DMS 273 treated with DMSO at 0.1 percent for 48 hours (cell line): ENCODE measurements around the gene CMTM3.
A peak's percentile ranks its signal among the peaks of the same experiment; 100 is the strongest.
"Not testable (repeated sequence)": the region's sequence is repeated elsewhere in the genome, so short reads cannot be mapped to it uniquely, and the experiment has no call there.

Source experiments
- DNase-seq: peaks from one replicate; lab custom pipeline; 2025; lab: John Stamatoyannopoulos, UW

The CMTM3 gene

DNA sequence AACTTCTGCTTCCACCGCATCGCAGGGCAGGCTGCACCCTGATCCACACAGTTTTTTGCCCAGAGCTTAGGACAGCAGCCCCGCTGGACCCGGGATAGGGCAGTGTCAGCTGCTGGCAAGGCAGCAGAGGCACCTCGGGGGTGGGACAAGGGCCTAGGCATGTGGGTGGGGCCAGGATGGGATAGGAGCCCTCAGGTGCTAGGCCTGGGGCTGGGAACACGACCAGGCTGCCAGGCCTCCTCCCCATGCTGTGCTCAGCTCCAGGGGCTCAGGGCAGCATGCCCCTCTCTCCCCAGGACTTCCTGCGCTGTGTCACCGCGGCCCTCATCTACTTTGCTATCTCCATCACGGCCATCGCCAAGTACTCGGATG, 4.6 kb downstream of the CMTM3 start:
- no peak for DNase-seq

DNA sequence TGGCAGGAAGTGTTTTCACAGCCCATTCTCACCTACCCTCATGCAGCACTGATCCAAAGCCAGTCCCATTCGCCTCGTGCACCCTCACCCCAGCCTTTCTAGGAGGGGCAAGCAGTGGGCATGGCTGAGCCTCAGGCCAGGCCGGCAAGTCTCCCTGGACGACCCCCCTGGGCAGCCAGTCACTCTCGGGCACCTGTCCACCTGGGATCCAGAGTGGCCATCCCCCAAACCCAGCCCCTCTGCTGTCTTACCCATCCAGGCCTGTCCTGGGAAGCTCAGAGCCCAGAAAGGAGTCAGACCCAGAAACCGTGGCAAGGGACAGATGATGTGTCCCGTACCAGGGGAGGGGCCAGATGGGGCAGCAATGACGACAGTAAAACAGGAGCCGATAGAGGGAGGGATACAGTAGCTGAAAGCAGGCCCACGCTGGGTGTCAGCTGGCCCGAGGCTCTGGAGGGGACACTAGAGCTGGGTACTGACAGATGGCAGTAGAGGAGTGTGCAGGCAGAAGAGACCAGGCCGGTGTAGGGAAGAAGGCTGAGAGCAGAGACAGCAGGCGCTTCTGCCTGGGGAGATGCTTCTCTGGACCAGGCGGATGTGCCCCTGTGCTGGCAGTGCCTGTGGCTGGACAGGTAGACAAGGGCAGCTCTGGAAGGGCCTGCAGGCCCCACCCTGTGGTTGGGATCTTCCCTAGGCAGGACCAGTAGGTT, 5.8 kb downstream of the CMTM3 start:
- DNase-seq: peak; percentile 80

DNA sequence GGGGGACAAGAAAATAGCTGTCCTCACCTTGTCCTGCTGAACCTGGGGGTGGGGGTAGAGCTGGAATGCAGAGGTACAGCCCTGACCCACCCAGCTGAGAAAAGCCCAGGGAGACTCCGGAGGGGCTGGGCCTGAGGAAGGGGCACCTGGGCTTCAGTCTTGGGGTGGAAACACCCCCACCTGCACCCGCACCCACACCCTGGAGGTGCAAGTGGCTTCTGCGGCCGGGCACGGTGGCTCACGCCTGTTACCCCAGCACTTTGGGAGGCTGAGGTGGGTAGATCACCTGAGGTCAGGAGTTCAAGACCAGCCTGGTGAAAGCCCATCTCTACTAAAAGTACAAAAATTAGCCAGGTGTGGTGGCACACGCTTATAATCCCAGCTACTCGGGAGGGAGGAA, 7.4 kb downstream of the CMTM3 start:
- not testable (repeated sequence) for DNase-seq

DNA sequence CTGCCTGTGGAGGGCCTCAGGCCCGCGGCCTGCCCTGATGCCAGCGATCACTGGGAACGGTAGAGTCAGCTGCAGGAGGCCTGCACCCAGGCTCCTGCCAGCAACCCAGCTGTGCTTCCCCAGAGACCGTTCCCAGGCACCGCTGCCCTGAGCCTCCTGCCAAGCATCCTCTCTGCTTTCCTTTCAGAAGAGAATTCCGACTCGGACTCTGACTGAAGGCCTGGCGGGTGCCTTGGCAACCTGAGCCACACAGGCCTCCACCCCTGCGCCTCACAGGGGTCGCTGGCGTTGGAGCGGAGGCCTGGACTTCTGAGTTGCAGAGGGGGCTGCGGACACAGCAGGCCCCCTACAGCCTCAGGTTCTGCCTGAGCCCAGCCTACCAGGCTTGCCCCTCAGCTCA, 7.9 kb downstream of the CMTM3 start:
- DNase-seq: no peak

DNA sequence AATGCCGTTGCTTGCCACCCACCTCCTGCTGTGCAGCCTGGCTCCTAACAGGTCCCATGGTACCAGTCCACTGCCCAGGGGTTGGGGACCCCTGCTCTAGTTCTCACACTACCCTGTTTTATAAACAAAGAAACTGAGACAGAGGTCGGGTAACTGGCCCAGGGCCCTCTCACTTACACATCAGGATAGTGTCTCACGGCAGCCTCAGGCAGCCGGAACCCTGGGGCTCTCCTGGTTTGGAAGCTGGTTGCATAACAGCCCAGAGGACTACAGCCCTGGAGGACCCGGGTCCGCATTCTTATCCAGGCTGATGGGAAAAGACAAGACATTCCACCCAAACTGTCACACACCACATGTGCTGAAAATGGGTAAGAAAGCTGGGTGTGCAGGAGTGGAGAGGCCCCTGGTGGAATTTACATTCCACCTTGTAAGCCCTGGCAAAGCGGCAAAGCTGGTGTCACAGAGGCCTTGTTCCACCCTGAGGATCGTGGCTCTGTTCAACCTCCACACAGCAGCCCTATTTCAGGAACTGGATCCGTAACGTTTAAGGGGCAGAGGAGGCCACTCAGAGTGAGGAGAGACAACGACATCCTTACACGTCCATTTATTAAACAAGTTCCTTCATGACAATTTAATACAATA, 9.8 kb downstream of the CMTM3 start:
- DNase-seq: no peak

DNA sequence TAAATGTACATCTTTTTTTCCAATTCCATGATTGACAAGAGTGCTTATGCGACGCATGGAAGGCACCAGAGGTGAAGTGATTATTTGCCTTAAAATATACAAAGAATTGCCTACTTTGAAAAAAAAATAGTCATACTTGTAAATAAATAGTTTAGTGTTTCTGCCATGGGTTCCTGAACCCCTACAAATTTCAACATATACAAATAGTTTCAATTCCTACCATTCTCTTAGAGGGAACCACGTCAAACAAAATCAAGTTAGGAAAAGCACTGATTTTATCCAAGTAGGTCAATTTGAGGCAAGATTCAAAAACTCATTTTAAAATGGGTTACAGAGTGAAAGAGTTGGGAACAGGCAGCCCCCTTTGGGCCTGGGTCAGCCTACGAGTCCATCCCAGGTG, 11.7 kb downstream of the CMTM3 start:
- no peak for DNase-seq

DNA sequence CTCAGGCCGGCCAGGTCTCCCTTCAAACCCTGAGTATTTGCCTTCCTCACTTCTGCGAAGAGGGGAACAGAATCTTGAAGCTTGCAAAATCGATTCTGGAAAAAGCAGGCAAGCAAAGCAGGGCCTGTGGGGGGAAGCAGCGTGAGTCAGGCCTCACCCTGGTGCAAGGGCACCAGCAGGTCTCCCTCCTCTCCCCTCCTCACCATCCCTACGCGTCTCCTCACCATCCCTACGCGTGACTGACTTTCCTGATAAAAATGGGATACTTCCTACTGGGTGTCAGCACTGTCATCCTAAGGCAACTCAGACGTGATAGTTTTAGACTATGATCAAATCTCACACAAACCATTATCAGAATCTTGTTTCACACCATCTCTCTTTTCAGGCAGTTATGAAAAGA, 12.1 kb downstream of the CMTM3 start:
- DNase-seq: no peak

DNA sequence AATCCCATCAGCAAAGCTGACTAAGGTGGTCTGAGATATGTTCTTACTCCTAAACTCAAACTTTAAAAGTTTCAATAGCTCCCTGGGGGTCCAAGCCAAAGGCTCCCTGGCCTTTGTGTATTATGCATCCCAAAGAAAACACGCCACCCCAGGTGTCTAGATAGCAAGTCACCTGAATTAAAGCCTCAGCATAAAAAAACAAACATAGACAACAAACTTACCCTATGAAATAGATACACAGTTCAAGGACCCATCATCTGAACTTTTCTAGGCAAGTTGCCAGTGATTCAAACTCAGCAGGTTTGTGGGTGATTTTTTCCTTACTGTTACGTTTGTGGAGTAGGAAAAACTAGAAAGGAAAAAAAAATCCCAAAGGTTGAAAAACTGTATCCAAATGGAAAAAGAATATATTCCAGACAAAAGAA, 12.5 kb downstream of the CMTM3 start:
- DNase-seq: no peak

DNA sequence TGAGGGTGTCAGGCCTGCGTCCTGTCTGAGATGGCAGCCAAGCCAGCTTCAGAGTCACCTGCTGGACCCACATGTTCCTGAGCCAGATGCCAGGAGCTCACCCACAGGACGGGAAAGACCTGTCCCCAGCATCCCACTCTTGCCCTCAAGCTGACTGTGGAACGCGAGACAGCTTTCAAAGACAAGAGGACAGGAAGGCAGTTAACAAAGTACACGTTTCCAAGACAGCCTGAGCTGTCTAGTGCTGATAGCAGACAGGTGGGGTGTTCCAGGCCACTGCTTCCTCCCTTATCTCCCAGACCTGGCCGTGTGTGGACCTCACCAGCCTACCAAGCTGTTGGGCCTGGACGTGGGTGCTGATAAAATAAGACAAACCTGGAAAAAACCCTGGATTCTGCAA, 13.2 kb downstream of the CMTM3 start:
- no peak for DNase-seq

DNA sequence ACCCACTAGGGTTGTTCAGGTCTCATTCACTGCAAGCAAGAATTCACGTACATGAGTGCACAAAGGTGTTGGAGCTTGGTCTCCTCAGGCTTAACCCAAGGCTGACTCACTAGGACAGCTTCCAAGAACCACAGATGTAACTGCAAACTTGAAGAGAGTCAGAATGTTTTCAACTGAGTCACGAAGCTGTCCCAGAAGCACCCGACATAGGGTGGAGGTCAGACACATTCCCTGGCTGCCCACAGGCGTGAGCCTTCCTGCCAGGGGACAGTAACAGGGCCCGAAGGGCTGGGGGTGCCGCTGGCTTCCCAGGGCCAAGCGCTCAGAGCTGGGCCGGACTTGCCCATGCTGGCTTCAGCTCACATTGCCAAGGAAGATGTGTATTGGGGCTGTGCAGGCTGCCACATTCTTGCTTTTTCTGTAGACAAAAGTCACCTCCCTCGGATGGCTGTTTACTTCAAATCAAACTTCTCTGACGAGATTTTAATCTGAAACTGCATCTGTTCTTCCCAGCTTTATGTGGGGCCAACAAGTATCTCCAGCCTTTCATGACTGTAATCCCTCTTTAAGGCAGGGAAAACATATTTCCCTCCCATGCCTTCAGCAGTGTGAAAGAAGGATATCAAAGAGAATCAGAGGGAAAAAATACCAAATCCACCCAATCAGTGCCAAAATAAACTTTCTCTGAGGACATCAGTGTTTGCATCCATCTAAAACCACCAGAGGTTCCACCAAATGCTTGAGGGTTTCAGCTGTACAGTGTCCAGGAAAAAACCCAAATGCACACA, 14.3 kb downstream of the CMTM3 start:
- no peak for DNase-seq

DNA sequence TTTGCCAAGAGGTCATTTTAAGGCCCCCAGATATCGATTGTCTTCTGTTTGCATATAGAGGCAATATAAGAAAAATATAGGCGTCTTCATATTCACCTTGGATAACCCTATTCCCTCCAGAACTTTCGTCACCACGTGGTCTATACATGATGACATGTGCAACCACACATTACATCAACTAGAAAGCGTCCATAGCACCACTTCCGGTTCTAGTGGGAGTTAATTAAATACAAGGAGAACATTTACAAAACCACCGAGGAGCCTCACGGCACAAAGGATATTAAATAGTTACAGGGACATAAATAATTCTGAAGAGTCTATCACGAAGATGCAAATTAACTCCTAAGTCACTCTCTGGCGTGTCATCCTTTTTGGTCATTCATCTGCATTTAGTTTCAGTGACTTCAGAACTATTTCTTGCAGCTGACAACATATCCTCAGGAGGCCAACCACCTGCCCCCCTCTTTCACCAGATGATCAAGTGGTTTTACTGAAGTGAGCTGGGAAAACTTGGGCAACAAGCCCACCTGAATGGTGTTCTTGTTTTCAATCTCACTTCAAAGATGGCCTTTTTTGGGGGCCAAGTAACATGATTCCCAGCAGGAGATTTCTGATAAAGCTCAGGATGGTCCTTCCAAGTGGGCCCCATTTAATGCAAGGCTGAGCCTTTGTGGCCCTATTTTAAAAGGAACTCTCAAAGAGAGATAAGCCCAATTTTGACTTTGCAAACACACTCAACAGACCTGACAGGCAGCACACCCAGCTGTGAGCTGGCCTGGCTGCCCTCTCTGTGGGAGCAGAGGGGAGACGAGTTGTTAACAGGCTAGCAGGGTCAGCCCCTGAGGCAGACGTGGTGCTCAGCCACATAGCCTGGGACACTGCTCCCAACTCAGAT, 15.3 kb downstream of the CMTM3 start:
- no peak for DNase-seq

DNA sequence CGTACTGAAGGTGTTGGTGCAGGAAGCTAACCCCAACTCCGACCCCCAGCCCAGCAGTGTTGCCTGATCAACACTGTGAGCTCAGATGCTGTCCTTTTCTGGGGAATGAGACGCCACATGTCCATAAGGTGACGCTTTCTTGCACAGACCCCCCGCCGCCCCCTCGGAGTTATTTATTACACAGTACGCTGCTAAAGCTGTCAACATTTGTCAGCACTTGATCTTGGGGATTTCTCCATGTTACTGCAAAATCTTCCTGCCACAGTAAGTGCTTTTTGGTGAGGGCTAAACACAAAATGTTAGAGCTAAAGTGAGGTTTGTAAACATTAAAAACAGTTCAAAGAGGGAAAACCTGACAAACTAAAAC, 15.9 kb downstream of the CMTM3 start:
- DNase-seq: no peak

DNA sequence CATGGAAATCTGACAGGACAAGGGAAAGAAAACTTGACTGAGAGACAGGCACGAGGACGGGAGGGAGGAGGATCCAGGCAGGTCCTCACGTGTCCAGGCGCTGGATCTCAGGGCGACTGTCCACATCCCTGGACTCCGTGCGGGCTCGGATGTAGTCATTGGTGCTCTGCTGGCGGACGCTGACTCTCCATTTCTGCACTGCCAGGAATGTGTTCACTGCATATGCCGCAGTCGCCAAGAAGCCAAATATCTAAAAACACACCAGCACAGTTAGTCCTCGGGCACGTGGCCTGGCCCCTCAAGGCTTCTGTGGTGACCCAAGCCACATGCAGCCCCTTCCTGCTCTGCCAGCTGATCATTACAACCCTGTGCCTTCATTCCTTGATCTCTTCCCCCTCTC, 17.5 kb downstream of the CMTM3 start:
- no peak for DNase-seq

DNA sequence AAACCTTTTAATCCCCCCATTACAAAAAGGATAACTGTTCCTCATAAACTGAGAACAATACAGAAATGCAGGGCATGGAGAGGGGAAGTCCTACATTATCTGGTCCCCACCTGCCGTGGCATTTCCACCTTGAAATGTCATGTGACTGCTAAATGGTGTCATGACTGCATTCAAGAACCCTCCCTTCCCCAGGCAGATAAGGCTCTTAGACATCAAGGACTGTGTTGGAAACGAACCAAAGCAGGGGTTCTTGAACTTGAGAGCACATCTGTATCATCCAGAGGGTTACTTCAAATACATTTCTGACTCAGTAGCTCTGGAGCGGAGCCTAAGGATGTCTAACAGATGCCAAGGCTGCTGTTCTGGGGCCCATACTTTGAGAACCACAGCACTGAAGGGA, 18.4 kb downstream of the CMTM3 start:
- no peak for DNase-seq

DNA sequence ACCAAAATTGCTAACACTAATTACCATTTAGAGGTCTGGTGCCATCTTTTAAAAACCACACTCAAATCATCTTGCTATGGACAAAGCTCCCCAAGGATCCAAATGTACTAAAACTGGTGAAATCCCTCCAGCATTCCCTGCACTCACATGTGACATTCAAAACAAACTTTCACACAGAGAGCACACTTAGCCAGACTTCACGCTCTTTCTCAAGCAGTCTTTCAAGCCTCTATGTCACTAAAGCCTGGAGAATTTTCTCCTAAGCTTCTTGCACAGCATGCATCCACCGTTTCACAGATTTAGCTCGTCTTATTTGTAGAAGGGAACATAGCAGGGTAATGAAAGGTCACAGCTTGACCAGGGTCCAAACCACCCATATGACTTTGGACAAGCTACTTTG, 19.3 kb downstream of the CMTM3 start:
- no peak for DNase-seq

DNA sequence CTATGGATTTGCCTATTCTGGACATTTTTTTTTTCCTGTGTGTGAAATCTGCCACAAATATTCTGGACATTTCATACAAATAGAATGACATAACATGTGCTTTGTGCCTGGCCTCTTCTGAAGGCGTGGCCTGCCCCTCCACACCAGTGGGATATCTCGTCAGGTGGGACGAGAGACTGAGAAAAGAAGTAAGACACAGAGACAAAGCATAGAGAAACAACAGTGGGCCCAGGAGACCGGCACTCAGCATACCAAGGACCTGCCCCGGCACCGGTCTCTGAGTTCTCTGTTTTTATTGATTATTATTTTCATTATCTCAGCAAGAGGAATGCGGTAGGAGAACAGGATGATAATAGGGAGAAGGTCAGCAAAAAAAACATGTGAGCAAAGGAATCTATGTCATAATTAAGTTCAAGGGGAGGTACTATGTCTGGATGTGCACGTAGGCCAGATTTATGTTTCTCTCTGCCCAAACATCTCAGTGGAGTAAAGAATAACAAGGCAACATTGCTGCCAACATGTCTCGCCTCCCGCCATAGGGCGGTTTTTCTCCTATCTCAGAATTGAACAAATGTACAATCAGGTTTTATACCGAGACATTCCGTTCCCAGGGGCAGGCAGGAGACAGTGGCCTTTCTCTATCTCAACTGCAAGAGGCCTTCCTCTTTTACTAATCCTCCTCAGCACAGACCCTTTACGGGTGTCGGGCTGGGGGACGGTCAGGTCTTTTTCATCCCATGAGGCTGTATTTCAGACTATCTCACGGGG, 23.3 kb downstream of the CMTM3 start:
- DNase-seq: not testable (repeated sequence)

DNA sequence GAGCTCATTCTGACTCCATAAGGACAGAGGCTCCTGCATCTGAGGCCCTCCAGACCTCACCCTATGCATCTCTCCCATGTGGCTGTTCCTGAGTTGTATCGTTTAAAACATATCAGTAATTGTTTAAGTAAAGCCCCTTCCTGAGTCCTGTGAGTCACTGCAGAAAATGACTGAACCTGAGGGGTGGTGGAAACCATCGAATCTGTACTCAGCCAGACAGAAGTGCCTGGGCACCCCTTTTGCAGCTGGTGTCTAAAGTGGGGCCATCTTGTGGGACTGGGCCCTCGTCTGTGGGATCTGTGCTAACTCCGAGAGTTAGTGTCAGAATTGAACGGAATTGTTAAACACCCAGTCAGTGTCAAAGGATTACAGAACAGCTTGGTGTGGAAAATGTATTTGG, 25.4 kb downstream of the CMTM3 start:
- no peak for DNase-seq

DNA sequence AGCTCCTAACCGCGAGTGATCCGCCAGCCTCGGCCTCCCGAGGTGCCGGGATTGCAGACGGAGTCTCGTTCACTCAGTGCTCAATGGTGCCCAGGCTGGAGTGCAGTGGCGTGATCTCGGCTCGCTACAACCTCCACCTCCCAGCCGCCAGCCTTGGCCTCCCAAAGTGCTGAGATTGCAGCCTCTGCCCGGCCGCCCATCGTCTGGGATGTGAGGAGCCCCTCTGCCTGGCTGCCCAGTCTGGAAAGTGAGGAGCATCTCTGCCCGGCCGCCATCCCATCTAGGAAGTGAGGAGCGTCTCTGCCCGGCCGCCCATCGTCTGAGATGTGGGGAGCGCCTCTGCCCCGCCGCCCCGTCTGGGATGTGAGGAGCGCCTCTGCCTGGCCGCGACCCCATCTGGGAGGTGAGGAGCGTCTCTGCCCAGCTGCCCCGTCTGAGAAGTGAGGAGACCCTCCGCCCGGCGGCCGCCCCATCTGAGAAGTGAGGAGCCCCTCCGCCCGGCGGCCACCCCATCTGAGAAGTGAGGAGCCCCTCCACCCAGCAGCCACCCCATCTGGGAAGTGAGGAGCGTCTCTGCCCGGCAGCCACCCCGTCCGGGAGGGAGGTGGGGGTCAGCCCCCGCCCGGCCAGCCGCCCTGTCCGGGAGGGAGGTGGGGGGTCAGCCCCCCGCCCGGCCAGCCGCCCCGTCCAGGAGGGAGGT, 26.2 kb downstream of the CMTM3 start:
- not testable (repeated sequence) for DNase-seq

DNA sequence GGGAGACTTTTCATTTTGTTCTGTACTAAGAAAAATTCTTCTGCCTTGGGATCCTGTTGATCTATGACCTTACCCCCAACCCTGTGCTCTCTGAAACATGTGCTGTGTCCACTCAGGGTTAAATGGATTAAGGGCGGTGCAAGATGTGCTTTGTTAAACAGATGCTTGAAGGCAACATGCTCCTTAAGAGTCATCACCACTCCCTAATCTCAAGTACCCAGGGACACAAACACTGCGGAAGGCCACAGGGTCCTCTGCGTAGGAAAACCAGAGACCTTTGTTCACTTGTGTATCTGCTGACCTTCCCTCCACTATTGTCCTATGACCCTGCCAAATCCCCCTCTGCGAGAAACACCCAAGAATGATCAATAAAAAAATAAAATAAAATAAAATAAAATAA, 27.1 kb downstream of the CMTM3 start:
- not testable (repeated sequence) for DNase-seq

DNA sequence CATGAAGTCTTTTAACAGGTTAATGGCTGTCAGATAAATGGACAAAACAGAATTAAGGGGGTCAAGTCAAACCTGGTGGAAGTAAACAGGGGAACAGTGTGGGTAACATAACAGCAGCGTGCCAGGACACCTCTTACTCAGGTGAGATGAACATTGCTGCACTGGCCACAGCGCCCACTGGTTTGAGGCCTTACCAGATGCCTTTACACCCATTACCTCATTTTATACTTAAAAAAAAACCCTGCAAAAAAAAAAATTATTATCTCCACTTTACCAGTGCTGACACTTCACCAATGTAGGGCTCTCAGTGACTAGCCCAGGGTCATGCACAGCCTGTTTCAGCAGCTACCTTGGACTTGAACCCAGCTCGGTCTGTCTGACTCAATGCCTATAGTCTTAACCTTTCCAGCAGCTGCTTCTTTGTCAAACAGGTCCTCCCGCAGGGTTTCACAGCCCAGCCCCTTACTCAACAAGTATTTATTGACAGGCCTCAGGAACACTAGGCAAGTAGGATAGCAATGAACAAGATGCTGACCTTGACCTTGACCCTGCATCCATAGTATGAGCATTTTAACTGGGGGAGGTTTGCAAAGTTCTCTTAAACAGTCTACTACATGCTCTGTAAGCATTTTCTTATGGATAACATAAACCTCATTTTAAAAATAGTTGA, 30.2 kb downstream of the CMTM3 start:
- no peak for DNase-seq
